Measurements from ENCODE around the gene RHOT2. TPM values are rescaled to one million over a fixed set of nuclear protein-coding genes. Genes with fewer than 3 reads are reported as not detected.

The RHOT2 gene
- total RNA-seq, result 24.3 and 25.2 TPM in 2 replicates

DNA sequence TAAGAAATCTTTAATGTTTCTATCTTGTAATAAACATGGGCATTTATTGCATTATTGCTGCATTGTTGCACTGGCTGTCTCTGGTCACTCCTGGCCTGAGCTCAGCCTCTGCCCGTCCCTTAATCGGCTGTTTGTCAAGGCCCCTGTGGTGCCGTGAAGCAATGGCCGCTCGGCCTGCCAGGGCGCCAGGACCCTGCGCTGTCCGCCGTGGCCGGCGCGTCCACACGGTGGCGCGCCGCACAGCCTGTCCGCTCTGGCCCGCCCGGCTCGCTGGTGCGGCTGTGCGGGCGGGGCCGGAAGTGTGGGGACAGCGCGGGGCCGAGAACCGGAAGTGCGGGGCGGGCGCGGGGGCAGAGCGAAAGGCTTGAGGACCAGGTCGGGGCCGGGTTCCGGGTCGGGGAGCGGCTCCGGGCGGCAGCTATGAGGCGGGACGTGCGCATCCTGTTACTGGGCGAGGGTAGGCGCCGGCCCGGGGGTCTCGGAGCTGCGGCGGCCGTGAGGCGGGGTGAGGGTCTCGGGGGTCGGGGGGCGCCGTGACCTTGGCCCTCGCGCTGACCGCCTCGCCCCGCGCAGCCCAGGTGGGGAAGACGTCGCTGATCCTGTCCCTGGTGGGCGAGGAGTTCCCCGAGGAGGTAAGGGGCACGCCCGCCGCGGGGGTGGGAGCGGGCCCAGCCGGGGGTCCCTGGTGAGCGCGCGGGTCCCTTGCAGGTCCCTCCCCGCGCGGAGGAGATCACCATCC, at the start of gene RHOT2:
TSS of gene RHOT2 (plus strand) at position 353 of the 739 bp plus-strand sequence. CDS start at position 421, 68 bp downstream.

GRCh38 chr16:630815-631405, 37.0 kb upstream of the RHOT2 start, which contains the start of gene WFIKKN1:
WFIKKN1 (plus strand) TSS chr16:630985; CDS start chr16:631254, 269 bp downstream.

DNA sequence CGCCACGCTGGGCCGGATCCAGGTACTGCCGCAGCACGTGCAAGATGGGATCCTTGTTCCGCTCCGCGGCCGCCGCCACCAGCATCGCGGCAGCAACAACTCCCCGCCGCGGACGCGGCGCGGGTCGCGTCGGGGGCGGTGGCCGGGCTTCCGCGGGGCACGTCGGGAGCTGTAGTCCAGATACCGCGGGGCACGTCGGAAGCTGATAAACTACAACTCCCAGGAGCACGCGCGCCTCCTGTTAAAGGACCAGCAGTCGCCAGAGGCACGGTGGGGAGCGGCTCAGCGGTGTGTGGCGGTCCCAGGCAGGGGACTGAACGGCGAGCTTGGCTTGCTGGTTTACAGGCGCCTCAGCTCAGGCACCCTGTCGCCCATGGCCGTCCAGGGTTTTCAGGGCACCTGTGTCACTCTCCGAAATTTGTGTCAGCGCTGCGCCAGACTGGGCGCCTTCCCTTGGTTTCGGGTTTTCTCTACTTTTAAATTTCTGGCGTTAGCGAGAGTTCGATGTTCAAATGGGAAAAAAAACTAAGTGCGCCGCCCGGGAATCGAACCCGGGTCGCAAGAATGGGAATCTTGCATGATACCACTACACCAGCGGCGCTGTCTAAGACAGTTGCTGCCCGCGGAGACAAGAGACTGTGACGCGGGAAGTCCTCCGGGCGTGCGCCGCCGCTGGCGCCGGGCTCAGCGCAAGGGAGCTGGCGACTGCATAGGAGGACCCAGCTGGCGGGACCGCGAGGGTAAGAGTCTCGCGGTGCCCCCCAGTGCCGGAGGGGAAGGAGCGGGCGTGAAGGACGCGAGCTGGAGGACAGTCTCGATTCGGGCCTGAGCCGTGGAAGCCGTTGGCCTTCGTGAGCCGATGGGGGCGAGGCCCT, 31.5 kb upstream of the RHOT2 start, which contains the start of gene METTL26:
TSS of gene METTL26 (minus strand) at position 100 of the 875 bp plus-strand sequence. CDS start at position 85, 15 bp downstream.

GRCh38 chr16:641326-642188, 26.4 kb upstream of the RHOT2 start, which contains the start of gene MCRIP2:
MCRIP2 (plus strand) TSS chr16:641828; CDS start chr16:641992, 164 bp downstream.

GRCh38 chr16:648781-649589, 18.9 kb upstream of the RHOT2 start, which contains the start of gene WDR90:
WDR90 (plus strand) TSS chr16:649365; CDS start chr16:649417, 52 bp downstream.

DNA sequence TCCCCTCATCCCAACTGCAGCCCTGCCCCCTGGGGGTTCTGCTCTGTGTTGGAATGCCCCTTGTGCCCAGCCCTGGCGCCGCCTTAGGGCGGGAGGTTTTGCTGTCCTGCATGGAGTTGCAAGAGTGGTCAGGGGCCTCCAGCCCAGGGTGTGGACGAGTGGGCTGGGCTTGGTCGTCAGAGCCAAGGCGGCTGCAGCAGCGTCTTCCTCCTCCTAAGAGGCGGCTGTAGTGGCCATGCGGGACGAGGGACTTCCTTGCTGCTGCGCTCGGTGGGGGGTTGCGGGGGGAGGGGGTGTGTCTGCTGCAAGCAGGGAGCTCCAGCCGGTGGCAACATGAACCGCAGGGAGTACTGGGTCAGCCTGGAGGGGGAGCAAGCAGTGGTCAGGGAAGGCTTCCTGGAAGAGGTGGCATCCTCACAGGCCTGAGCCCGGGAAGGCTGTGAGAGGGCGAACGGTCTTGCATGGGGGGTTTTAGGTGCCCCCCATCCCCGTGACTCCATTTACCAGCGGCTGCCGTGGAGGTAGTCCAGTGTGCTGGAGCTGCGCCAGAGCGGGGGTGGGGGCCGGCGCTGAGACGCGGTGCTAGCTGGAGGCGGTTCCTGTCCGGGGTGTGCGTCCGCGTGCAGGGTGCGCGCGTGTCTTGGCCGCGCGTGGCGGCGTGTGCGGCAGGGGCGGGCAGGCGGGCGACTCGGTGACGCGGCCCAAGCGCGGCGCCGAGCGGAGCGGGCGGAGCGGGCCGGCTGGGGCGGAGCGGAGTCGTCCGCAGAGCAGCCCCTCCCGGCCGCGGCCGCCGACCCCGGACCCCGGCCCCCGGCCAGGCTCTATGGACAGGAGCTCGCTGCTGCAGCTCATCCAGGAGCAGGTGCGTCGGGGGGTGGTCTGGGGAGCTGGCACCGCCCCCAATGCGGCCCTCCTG, 7.3 kb downstream of the RHOT2 start, which contains the start of gene RHBDL1:
TSS of gene RHBDL1 (plus strand) at position 704 of the 916 bp plus-strand sequence. CDS start at position 824, 120 bp downstream.

GRCh38 chr16:679814-680624, 12.1 kb downstream of the RHOT2 start, which contains the start of gene STUB1:
STUB1 (plus strand) TSS chr16:680410; CDS start chr16:680526, 116 bp downstream.

DNA sequence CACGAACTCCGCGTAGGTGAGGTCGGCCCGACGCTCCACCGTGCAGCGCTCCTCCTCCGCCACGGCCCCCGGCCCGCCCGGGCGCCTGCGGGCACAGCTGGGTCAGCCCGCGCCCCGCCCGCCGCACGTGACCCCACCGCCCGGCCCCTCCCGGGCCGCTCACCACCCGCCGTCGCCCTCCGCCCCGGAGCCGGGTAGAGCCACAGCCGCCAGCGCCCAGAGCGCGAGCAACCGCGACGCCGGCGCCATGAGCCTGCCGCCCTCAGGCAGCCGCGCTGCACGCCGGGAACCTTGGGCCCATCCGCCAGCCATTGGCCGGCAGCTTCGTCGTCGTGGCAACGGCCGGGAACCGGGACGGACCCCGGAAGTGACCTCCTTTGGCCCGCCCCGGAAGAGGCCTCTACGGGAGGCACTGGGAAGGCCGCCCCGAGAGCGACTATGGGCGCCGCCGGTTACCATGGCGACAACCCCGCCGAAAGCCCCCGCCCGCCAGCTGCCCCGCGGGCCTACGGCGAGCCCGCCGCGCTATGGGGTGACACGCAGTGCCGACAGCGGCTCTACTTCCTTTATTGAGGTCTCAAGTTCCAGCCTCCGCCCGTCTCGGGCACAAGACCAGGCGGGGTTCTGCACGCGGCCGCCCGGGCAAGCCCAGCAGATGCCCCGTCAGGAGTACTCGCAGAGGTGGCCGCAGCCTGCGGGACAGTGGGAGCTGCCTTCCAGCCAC, 16.3 kb downstream of the RHOT2 start, which contains the start of gene JMJD8:
TSS of gene JMJD8 (minus strand) at position 264 of the 724 bp plus-strand sequence. CDS start at position 249, 15 bp downstream.

GRCh38 chr16:705431-706188, 37.7 kb downstream of the RHOT2 start, which contains the start of gene FBXL16:
FBXL16 (minus strand) TSS chr16:705801; CDS start chr16:697405, 8,396 bp downstream.

GRCh38 chr16:714558-715476, 46.9 kb downstream of the RHOT2 start, which contains the start of gene METRN:
METRN (plus strand) TSS chr16:715118; CDS start chr16:715290, 172 bp downstream.

DNA sequence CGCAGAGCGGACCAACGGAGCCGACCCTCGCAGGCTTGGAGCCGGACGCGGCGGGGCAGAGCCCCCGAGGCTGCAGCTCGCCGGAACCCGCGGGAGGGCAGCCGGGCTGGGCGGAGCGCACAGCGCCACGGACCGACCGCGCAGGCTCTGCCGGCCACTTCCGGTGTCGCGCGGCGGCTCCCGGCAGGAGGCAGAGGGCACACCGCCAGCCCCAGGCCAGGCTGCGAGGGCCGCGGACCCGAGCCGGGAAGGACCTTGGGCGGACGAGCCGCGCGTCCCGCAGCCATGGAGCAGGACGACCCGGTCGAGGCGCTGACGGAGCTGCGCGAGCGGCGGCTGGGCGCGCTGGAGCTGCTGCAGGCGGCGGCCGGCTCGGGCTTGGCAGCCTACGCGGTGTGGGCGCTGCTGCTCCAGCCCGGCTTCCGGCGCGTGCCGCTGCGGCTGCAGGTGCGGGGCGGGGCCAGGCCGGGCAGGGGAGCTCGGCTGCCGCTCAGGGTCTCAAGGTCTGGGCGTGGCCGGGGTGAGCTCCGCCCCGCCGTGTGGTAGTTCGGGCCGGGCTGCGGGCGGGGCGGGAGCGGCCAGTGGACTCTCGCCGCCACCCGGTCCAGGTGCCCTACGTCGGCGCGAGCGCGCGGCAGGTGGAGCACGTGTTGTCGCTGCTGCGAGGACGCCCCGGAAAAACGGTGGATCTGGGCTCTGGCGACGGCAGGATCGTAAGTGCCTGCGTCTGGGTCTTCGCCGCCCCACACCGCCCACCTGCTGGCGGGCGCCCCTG, 53.2 kb downstream of the RHOT2 start, which contains the start of gene ANTKMT:
TSS of gene ANTKMT (plus strand) at position 157 of the 775 bp plus-strand sequence. CDS start at position 286, 129 bp downstream.

Data from articular chondrocyte of knee joint (primary cell).